Measurements from ENCODE around the gene OSBPL9. TPM values are rescaled to one million over a fixed set of nuclear protein-coding genes. Genes with fewer than 3 reads are reported as not detected.

The OSBPL9 gene
- total RNA-seq, 4 donors from 2014 or later, result 56.9 to 110 (median 78.3) TPM

- Histone ChIP-seq H3K27me3 (no peaks in the 10 kb centered on the region), H3K9me3 (no peaks in the 10 kb centered on the region), H3K27ac (no peak overlapping the region), H3K4me1 (peaks cover 0 to 40% (median 0%) of the 10 kb centered on the region in 3 donors), H3K4me3 (no peak overlapping the region), H3K36me3 (peaks cover 0 to 9% of the 10 kb centered on the region in 2 donors)
- ATAC-seq, result no peak
- whole genome bisulfite sequencing, 2 donors (ENCODE audit: low coverage in 1 of 2), result 76 to 98% methylated on average over 3 to 4 of the region's 4 CpGs
- TF ChIP-seq, protein P1, sequence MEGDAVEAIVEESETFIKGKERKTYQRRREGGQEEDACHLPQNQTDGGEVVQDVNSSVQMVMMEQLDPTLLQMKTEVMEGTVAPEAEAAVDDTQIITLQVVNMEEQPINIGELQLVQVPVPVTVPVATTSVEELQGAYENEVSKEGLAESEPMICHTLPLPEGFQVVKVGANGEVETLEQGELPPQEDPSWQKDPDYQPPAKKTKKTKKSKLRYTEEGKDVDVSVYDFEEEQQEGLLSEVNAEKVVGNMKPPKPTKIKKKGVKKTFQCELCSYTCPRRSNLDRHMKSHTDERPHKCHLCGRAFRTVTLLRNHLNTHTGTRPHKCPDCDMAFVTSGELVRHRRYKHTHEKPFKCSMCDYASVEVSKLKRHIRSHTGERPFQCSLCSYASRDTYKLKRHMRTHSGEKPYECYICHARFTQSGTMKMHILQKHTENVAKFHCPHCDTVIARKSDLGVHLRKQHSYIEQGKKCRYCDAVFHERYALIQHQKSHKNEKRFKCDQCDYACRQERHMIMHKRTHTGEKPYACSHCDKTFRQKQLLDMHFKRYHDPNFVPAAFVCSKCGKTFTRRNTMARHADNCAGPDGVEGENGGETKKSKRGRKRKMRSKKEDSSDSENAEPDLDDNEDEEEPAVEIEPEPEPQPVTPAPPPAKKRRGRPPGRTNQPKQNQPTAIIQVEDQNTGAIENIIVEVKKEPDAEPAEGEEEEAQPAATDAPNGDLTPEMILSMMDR (IDR thresholded peaks at IDR 0.05), result no peak
- no peak for TF ChIP-seq EP300 (IDR thresholded peaks at IDR 0.05)
- no peak for TF ChIP-seq POLR2A (IDR thresholded peaks at IDR 0.05)
- no peak for TF ChIP-seq POLR2AphosphoS5 (IDR thresholded peaks at IDR 0.05)
These were observed 13.0 kb downstream of the OSBPL9 start for GRCh38 chr1:51629918-51630317.

- no peaks in the 10 kb centered on the region for H3K27me3 ChIP-seq
- H3K4me1 ChIP-seq, result peaks cover 0 to 36% (median 0%) of the 10 kb centered on the region in 3 donors
- 82 to 93% methylated on average over 3 of the region's 3 CpGs for WGBS, 2 donors (ENCODE audit: low coverage in 1 of 2)
- TF ChIP-seq, protein P1 (IDR thresholded peaks at IDR 0.05), result no peak
- no peak for ATAC-seq
- H3K9me3 ChIP-seq, result no peaks in the 10 kb centered on the region
- H3K36me3 ChIP-seq, result peaks cover 0 to 9% of the 10 kb centered on the region in 2 donors
- H3K4me3 ChIP-seq, result no peak overlapping the region
- H3K27ac ChIP-seq, result no peak overlapping the region
These were observed 13.5 kb downstream of the OSBPL9 start for GRCh38 chr1:51630393-51630792.

GRCh38 chr1:51630922-51631321 lies 14.0 kb downstream of the OSBPL9 start:
- no peak overlapping the region for H3K27ac ChIP-seq
- H3K36me3 ChIP-seq, result peaks cover 0 to 9% of the 10 kb centered on the region in 2 donors
- H3K27me3 ChIP-seq, result no peaks in the 10 kb centered on the region
- peaks cover 0 to 34% (median 0%) of the 10 kb centered on the region in 3 donors for H3K4me1 ChIP-seq
- no peaks in the 10 kb centered on the region for H3K9me3 ChIP-seq
- ATAC-seq, result no peak
- 78 to 100% methylated on average over 1 to 2 of the region's 3 CpGs for WGBS, 2 donors (ENCODE audit: low coverage in 1 of 2)
- no peak overlapping the region for H3K4me3 ChIP-seq
- no peak for TF ChIP-seq EP300 (IDR thresholded peaks at IDR 0.05)
- TF ChIP-seq POLR2A (IDR thresholded peaks at IDR 0.05), result no peak
- no peak for TF ChIP-seq POLR2AphosphoS5 (IDR thresholded peaks at IDR 0.05)

DNA sequence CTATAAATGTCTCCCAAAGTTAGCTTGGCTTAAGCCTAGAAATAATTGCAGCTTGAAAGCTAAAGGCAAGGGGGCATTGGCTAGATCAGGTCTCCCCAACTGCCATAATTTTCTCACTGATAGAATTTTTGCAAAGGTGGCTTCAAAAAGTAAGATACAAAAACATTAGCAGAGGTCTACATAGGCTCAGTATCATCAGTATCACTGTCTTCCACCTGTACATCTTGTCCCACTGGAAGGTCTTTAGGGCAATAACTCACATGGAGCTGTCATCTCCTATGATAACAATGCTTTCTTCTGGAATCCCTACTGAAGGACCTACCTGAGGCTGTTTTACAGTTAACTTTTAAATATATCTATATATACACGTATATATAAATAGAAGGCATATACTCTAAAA lies 14.9 kb downstream of the OSBPL9 start:
- Histone ChIP-seq H3K4me3 (no peak overlapping the region), H3K27me3 (no peaks in the 10 kb centered on the region), H3K27ac (no peak overlapping the region), H3K9me3 (no peaks in the 10 kb centered on the region), H3K36me3 (peaks cover 0 to 9% of the 10 kb centered on the region in 2 donors), H3K4me1 (peaks cover 0 to 34% (median 2%) of the 10 kb centered on the region in 3 donors)
- TF ChIP-seq, protein P1 (IDR thresholded peaks at IDR 0.05), result no peak
- no peak for TF ChIP-seq EP300 (IDR thresholded peaks at IDR 0.05)
- no peak for TF ChIP-seq POLR2A (IDR thresholded peaks at IDR 0.05)
- TF ChIP-seq POLR2AphosphoS5 (IDR thresholded peaks at IDR 0.05), result no peak
- WGBS, 2 donors (ENCODE audit: low coverage in 1 of 2), result 72 to 88% methylated on average over 1 of the region's 1 CpG
- ATAC-seq, result no peak

GRCh38 chr1:51634618-51635017 lies 17.7 kb downstream of the OSBPL9 start:
- Histone ChIP-seq H3K4me3 (no peak overlapping the region), H3K27me3 (no peaks in the 10 kb centered on the region), H3K4me1 (peaks cover 3 to 18% (median 4%) of the 10 kb centered on the region in 3 donors), H3K36me3 (peaks cover 0 to 9% of the 10 kb centered on the region in 2 donors), H3K27ac (no peak overlapping the region), H3K9me3 (no peaks in the 10 kb centered on the region)
- no peak for ATAC-seq
- 90 to 95% methylated on average over 3 to 7 of the region's 7 CpGs for WGBS, 2 donors (ENCODE audit: low coverage in 1 of 2)
- TF ChIP-seq POLR2A (IDR thresholded peaks at IDR 0.05) (no peak), POLR2AphosphoS5 (IDR thresholded peaks at IDR 0.05) (no peak), EP300 (IDR thresholded peaks at IDR 0.05) (no peak)
- TF ChIP-seq, protein P1 (IDR thresholded peaks at IDR 0.05), result no peak
